ENCODE results near the gene MPDZ.

The MPDZ gene

DNA sequence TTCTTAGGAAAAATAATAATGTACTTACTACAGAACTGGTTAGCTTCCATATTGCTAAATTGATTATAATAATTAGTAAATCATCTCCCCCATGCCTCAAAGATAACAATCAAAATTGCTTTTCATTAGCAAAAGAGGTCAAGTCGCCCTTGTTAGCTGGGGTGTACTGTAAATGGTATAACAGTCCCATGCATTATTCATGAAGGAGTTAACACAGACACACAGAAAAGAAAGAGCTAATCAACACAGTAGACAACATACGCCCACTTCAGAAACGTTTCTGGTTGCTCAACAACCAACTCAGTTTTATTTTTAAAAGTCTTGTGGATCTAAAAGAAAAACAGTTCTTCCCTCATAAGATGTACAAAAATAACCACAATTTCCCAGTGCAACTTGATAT is 100.2 kb downstream of the MPDZ start:
- no peak for DNase-seq (ENCODE audit: low read depth in 3 of 3)

- DNase-seq (ENCODE audit: low read depth in 3 of 3) = no peak
Measured at GRCh38 chr9:13175732-13176131, 103.8 kb downstream of the MPDZ start.

DNA sequence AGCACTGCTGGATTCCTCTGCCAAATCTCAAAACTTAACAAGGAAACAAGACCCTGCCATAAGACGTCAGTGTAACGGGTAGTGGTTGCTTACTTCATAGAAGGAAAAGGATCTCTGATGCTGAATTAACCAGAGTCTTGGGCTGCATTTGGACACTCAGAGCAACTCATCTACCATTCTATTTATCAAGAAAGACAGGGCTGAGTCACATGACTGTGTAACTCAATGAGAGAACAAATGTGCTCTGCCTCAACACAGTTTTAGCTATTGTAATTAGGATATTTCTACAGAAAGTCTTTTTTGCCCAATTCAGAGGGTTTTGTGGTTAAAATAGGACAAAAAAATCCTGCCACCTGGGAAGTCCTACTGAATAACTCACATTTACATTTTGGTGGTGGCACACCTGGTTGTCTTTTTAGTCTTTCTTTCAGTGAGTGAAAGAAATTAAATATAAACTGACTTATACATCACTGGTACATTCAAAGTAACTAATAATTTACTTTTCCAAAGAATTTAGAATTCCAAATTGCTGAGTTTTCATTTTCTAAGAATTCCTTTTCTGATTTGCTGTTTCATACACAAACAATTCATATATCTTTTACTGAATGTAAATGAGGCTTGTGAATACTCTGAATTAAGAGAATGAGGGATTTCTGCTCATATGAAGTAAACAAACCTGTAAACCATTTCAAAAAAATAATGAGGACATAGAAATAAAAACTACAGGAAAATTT is 104.4 kb downstream of the MPDZ start:
- no peak for DNase-seq (ENCODE audit: low read depth in 3 of 3)

DNA sequence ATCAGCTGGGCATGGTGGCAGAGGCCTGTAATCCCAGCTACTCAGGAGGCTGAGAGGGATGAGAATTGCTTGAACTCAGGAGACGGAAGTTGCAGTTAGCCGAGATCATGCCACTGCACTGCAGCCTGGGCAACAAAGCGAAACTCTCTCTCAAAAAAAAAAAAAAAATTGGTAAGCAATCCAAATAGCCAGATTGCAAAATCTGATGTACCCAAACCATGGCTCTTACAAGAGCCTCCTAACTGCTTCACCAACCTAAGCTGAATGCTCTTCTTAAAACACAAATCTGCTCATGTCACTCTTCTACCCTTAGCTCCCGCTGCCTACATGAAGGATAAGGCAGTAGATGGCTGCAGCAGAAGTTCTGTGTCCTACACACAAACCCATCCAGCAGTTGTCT is 105.9 kb downstream of the MPDZ start:
- no peak for DNase-seq (ENCODE audit: low read depth in 3 of 3)

GRCh38 chr9:13171261-13171660 is 108.2 kb downstream of the MPDZ start:
- no peak for DNase-seq (ENCODE audit: low read depth in 3 of 3)

- no peak for DNase-seq (ENCODE audit: low read depth in 3 of 3)
Measured at GRCh38 chr9:13166996-13167395, 112.5 kb downstream of the MPDZ start.

DNA sequence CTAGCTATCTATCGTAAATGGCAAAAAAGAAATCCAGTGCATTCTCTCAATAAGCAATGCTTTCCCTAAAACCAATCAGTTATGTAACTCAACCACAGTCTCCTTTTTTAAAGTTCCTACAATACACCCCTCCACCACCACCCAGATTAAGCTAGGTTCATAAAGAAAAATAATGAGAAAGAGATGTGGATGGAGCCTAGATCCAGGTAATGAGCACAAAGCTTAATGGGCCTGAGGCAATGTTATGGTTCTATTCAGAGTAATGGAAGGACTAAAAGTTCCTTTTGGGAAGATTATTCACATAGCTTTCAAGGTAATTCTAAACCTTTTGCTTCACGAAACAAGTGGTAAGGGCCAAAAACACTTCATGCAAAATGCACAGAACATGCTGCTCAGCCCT is 113.5 kb downstream of the MPDZ start:
- DNase-seq (ENCODE audit: low read depth in 3 of 3) = no peak

DNA sequence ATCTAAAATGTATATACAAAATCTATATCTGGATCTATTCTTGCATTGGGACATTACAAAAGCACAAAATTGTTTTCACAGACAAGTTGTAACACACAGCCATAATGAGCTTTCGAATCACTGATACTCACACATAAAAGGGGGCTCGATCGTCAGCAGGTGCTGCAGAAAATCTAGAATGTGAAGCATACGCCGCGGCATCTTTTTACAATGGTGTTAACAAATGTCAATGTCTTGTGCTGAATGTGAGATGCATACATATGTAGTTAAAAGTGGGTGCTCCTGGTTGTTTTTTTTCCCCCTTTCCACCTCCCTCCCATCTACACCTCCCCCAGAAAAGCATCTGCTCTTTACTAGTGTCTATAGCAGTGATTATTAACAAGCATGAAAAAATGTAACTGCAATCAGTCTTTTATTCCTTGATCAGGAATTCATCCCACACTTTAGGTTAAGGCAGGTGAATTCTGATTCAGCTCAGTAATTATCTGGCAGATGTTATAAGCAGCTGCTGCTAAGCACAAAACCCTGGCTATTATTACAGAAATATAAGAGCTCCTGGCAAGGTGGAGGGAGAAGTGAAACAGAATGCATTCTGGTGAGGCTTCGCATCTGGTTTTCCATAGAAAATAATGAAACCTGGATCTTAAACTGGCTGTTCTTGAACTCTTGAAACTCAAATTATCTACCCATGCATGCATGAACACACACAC is 114.1 kb downstream of the MPDZ start:
- no peak for DNase-seq (ENCODE audit: low read depth in 3 of 3)

- DNase-seq (ENCODE audit: low read depth in 3 of 3) = no peak
Measured at GRCh38 chr9:13163946-13164345, 115.5 kb downstream of the MPDZ start.

- no peak for DNase-seq (ENCODE audit: low read depth in 3 of 3)
Measured at GRCh38 chr9:13163287-13163686, 116.2 kb downstream of the MPDZ start.

GRCh38 chr9:13160051-13160450 is 119.4 kb downstream of the MPDZ start:
- DNase-seq (ENCODE audit: low read depth in 3 of 3) = no peak

DNA sequence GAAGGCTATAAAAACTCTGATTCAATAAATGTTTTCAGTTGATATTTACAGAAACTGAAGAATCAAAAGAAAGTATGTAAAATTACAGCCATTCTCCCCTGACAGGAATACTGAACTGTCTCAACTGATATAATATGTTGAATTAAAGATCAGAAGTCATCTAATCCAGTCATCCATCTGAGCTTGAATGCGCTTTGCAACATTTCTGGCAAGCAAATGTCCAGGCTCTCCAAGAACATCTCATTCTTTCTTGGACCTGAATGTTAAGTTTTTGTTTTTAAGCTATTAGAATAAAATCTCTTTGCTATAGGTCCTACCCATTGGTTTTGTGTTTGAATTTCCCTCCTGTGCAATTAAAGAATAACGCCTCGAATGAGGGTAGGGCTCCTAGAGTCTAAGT is 120.5 kb downstream of the MPDZ start:
- DNase-seq (ENCODE audit: low read depth in 3 of 3) = no peak

- no peak for DNase-seq (ENCODE audit: low read depth in 3 of 3)
Measured at GRCh38 chr9:13151489-13151888, 128.0 kb downstream of the MPDZ start.

GRCh38 chr9:13149454-13149853 is 130.0 kb downstream of the MPDZ start:
- no peak for DNase-seq (ENCODE audit: low read depth in 3 of 3)

- DNase-seq (ENCODE audit: low read depth in 3 of 3) = no peak
Measured at GRCh38 chr9:13146840-13147239, 132.7 kb downstream of the MPDZ start.

- no peak for DNase-seq (ENCODE audit: low read depth in 3 of 3)
Measured at GRCh38 chr9:13145340-13145739, 134.2 kb downstream of the MPDZ start.

DNA sequence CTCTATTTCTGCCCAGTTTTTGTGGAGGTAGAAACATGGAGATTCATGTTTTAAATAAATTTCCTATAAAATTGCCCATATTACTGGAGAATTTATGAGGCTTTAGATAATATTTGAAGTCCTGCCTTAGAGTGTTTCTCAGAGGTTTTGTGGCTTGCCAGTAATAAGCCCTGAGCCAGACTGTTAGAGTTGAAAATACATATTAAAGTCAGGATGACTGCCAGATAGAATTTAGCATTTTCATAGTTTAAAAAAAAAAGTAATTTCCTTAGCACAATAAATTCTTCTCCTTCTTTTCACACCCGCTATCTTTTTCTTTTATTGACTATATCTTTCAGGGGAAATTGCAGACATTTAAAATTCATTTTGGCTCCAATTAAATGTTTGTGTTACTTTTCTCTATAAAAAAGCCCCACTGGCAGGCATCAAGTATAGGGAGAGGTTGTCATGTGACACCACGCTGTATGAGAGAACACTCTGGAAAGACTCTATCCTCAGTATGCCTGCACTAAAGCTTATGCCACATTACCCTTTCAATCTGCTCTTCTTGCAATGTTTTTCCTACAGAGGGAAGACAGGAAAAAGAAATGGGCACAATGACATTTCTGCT is 135.2 kb downstream of the MPDZ start:
- no peak for DNase-seq (ENCODE audit: low read depth in 3 of 3)

GRCh38 chr9:13143281-13143680 is 136.2 kb downstream of the MPDZ start:
- DNase-seq (ENCODE audit: low read depth in 3 of 3) = no peak

DNA sequence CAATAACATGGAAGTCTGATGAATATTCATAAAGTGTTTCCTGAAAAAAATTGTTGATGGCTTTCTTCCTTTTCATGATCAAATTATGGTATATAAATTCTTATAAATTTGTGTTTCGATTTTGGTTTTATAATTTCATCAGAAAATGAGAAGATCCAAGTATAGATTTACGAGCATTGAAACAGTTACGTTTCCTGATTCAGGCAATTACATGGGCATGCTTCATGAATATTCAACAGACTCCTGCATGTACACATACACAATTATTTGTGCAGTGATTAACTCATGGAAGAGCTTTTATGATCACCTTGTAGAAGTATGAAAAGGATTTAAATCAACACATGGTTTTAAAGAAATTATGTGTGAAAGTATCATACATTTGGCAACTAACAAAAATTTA is 136.7 kb downstream of the MPDZ start:
- DNase-seq (ENCODE audit: low read depth in 3 of 3) = no peak

- DNase-seq (ENCODE audit: low read depth in 3 of 3) = no peak
Measured at GRCh38 chr9:13141629-13142028, 137.9 kb downstream of the MPDZ start.

GRCh38 chr9:13140843-13141592 is 138.5 kb downstream of the MPDZ start:
- no peak for DNase-seq (ENCODE audit: low read depth in 3 of 3)

DNA sequence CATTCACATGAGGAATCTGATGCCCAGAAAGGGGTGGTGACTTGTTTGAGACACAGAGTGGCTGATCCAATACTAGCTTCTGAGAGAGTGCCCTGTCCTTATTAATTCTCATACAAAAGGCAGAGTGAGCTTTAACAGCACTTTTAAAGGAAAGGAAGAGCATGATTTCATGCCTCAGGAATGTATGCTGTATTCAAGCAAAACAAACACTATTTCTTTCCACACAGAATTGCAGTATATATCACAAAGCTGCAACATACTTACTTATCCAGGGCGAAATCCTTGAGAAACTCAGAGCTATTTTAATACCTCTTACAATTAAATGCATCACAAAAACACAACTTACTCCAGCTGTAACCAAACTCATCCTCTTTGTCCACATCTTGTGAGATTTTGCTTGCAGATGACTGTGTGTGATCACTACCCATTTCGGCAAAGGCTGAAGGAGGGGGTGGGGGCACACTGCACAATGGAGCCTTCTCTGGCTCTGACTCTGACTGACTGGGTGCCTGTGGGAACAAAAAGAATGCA is 139.8 kb downstream of the MPDZ start:
- DNase-seq (ENCODE audit: low read depth in 3 of 3) = no peak

Measured in stimulated activated CD4-positive, alpha-beta T cell treated with anti-CD3 and anti-CD28 coated beads, TNF-alpha, amount 100 ng/mL, for 48 hours (primary cell).